Left forelimb (tissue), 1 donor: Measurements from ENCODE around the gene PRLR.
"Not testable (repeated sequence)": the region's sequence is repeated elsewhere in the genome, so short reads cannot be mapped to it uniquely, and the experiment has no call there.

ENCODE experiments used
- DNase-seq: peaks from one replicate; pipeline ENCODE4 v3.0.0-alpha.2; 2018; ENCODE audit warnings: low spot score

Gene PRLR

DNA sequence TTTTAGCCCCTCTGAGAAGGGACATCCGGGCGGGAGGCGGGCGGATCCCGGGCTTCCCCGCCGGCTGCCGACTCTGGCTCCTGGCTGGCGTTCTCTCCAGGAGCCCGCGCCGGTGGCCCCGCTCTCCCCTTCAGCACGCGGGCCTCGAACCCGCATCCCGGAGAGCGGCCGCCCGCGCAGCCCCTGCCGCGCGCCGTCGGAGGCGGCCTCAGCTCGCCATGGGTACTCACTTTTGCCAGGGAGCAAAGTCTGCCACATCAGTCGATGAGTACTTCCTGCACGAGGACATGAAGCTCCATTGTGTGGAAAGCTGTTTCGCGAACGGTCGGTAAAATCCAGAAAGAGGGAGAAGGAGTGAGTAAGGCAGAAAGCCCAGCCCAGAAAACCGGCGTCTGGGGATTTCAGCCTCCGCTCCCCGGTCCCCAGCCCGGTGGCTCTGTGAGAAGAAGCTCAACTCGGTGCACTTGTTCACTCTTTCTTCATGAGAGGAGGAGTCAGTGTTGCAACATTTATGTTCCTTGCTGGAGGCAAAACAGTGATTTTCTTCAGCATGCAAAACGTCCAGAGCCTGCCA is at the start of gene PRLR:
TSS of gene PRLR (minus strand) at position 450 of the 574 bp plus-strand sequence. CDS start 140,867 bp downstream, outside the sequence.
- no peak for DNase-seq

DNA sequence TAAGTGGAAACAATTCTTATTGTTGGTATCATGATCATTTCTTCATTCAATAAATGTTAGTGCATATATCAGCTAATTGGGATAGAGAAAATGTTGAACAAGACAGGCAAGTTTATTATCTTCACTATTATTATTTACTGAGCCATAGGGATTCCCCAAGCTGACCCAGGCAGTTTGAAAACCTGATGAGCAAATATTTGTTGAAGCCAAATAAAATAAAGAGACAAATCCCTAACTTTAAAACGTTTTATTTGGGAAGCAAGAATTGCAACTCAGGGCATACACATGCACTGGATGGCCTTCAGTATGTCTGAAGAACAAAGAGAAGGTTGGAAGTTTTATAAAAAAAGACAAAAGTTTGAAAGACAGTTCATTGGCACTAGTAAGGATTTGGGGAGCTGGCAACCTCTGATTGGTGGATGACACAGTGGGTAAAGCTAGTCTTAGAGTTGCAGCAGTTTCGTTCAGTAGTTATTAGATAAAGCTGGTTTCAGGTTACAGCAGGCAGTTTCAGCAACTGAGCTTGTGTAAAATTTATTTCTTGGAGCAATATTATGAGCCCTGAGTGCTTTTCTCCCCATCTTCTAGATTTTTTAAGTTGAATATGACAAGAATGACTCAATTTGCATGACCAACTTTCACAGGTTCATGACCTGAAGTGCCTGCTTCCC is 44.7 kb upstream of the PRLR start:
- no peak for DNase-seq

DNA sequence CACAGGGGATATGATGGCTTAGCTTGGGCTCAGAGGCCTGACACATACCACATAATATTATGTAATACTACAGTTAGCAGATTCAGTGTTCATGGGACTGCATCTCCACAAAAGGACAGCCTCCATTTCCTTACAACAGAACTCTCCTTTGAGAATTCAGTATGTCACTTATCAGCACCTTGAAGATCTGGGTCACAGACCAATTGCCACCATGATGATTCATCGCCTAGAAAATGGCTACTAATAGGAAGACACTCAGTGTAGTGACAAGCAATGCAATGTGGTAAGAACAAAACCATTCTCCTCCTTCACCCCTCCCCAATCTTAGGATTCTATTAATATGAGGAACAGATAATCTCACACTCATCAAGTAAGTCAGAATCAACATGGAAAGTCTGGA is 38.7 kb upstream of the PRLR start:
- DNase-seq = no peak

DNA sequence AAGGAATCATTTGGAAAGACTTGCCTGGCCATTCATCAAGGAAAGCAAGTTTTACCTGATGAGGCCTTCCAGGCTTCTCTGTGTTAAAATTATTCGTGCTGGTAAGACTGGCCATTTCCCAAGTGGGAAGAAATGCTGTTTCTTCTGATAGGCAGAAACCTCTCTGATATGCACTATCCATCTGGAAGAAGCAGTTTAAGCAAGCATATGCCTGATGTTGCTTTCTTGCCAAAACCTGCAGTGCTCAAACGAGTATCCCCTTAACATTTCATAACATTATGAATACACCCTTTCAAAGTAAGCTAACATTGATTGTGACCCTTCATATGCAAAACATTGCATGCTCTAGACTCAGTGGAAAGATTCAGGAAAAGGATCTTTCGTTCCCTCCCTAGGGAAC is 36.0 kb upstream of the PRLR start:
- DNase-seq = no peak

DNA sequence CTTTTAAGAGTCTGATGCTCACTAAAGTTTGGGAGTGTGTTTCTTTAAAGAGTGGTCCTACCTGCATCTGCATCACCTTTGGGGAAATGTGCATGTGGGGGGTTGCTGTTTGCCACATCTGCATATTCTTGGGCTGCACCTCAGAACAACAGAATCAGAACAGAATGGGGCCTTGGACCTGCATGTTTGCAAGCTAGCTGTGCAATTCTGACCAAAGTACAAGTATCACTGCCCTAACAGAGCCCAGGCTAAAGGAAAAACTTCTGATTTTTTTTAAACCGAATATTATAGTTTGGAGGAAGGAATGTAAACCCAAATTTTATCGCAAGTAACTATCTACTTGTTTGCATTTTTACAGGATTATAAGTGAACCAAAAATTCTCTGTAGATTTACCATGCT is 34.2 kb upstream of the PRLR start:
- DNase-seq = no peak

DNA sequence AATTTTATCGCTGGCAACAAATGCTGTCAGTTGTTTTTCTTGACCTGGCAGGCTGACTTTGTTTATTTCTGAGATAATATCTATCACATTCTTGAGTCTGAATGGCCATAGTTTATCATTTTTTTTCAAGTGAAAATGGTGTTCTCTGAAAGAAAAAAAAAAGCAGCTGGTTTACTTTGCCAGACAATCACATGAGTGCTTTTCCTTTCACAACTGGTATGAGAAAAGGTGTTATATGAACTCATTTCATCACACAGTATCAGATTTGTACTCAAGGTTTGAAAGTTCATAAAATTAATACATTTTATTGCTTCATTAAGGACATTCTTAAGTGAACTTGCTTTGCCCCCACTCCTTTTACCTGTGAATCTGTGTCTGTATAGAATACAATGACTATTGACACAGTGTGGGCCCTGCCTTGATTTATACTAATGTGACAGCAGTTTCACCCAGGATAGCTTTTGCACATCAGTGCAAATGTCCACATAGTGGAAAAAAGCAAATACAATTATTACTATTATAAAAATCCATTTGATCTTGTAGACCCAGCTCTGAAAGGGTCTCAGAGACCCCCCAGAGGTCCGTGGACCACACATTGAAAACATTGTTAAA is 33.1 kb upstream of the PRLR start:
- DNase-seq = no peak

DNA sequence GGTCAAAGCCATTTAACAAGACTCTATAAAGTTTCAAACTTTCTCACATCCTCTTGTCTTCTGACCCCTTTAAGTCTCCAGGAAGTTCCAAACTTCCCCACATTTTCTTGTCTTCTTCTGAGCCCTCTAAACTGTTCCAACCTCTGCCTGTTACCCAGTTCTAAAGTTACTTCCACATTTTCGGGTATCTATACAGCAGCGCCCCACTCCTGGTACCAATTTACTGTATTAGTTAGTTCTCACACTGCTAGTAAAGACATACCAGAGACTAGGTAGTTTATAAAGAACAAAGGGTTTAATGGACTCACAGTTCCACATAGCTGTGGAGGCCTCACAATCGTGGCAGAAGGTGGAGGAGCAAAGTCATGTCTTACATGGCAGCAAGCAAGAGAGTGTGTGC is 23.3 kb upstream of the PRLR start:
- DNase-seq = no peak

DNA sequence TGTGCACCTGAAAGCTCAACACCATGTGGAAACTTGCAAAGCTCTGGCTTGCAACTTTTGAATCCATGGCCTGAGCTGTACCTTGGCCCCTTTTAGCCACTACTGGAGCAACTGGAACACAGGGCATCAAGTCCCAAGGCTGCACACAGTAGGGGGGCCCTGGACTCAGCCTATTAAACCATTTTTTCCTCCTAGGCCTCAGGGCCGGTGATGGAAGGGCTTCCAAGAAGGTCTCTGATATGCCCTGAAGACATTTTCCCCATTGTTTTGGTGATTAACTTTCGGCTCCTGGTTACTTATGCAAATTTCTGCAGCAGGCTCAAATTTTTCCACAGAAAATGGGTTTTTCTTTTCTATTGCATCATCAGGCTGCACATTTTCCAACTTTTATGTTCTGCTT is 22.7 kb upstream of the PRLR start:
- DNase-seq = no peak

DNA sequence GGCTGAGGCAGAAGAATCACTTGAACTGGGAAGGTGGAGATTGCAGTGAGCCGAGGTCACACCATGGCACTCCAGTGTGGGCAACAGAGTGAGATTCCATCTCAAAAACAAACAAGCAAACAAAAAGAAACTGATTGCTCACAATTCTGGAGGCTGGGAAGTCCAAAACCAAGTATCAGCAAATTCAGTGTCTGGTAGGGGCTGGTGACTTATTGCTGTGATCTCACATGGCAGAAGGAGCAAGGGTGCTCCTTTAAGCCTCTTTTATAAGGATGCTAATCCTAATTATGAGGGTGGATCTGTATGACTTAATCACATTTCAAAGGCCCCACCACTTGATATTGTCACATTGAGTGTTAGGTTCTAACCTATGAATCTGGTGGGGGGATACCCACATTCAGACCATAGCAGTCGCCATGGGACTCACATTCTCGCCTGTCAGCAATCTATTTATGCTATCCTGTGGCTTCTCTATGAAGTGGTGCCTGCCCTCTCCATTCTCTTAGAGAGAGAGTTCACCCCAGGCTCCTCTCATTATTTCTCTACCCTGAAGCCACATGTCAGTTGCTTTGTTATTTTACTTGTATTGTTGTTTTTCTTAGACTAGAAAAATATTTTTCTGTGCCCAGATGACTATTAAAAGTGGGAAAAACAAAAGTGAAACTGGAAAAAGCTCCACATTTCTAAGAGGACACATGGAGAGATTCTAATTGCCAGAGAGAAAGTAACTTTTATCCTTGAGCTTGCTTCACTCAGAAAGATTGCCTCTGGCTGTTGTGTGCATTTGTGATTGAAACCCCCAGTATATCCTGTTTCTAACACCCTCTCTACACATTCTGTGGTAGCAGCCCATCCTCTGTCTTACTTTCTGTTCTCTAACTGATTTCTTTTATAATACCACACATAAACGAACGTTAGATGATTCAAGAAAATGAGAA is 18.8 kb upstream of the PRLR start:
- no peak for DNase-seq

DNA sequence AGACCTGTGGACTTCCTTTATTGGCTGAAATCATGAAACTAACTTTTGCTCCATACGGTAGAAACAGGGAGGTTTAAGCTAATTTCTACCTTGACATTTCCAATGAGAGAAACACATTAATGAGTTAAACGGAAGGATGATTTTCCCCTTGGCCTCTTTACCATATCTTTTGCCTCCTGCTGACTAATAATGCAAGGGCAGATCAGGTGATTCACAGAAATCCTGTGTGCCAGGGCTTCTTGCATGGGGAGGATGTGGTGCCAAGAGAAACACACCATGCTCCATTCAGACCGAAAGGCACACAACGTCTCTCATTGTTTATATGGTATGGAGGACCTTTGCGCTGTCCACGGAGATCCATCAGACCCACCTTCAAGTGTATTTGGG is 17.4 kb upstream of the PRLR start:
- no peak for DNase-seq

DNA sequence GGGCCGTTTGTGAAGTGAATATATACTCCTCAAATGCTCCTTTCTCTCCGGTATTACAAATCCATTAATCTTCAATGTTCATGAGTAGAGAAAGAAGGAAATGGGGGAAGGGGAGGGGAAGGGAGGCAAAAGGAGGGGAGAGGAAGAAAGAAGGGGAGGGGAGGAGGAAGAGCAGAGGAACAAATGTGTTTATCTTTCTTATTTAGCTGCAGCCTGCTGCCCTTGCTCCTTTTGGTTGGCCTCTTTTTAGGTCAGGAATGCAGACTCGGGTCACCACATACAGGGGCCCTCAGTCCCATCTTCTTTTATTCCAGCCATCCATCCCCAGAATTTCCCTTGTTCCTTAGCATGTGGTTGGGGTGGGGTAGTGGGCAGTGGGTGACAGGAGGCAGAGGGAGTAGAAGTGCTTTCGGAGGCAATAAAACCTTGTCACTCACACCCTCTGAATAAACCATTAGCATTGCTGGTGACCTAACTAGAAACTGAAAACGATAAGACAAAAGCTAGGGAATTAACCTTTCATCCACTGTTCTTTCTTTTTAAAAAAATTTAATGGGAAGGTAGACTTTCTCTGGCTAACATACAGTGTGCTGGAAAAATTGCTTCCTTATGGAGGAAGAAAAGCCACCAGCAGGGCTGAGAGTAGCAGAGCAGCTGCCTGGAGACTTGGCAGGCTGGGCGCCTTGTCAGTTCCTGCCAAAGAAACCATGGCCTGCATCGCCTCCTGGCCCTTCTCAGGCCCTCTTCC is 16.8 kb upstream of the PRLR start:
- DNase-seq = no peak

DNA sequence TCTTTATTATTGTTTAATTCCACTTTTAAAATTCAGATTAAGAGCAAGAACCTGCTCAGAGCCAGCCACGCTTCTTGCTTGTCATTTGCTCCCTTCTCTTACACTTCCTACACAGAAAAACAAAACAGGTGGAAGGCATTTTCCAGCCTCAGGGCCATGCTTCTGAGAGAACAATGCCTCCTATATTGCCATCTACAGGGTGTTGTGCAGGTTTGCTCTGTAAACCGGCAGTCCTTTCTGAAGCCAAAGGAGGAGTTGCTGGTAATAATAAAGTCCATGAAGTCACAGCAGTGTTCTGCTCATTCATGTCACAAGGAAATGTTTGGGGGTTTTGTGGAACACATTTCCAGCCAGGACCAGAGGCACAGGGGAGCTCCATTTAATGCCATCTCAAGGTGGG is 16.1 kb upstream of the PRLR start:
- DNase-seq = no peak

DNA sequence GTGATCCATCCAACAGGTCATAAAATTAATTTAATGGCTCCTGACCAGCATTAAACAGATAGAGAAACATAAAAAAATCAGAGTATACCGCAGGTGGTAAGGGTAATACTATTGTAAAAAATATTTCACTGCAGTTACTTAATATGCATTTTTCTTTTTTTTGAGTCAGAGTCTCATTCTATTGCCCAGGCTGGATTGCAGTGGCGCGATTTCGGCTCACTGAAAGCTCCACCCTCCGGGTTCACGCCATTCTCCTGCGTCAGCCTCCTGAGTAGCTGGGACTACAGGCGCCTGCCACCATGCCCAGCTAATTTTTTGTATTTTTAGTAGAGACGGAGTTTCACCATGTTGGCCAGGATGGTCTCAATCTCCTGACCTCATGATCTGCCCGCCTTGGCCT is 15.1 kb upstream of the PRLR start:
- not testable (repeated sequence) for DNase-seq

DNA sequence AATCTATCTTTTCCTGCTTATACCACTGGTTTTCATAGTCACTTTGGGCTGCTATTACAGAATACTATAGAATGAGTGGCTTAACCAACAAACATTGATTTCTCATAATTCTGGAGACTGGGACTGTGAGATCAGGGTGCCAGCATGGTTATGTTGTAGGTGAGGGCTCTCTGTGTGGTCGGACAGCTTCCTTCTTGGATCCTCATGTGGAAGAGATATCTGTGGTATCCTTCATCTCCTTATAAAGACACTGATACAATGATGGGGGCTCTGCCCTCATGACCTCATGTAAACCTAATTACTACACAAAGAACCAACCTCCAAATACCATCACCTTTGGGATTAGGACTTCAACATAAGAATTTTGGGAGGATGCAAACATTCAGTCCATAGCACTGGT is 13.9 kb upstream of the PRLR start:
- no peak for DNase-seq

DNA sequence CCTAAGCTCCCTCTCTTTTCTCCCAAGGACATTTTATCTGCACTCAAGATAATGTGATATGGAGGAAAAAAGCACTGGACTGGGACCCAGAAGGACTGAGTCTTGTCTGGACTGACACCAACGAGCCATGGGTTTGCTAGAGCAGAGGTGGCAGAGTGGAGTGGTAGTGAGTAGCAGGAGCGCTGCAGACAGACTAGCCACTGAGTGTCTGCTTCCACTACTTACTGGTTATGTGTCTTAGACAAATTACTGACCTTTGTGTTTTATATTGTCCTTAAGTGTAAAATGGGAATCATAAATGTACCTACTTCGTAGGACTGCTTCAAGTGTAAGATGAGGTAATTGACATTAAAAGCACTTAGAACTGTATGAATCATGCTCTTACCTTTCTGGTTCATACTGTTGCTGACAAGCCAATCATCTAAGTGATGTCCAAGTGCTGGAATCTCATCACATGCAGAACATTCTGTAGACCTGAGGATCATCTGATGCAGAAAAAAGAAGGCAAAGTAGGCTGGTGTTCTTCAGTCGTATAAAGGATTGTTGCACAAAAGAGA is 12.5 kb upstream of the PRLR start:
- no peak for DNase-seq

DNA sequence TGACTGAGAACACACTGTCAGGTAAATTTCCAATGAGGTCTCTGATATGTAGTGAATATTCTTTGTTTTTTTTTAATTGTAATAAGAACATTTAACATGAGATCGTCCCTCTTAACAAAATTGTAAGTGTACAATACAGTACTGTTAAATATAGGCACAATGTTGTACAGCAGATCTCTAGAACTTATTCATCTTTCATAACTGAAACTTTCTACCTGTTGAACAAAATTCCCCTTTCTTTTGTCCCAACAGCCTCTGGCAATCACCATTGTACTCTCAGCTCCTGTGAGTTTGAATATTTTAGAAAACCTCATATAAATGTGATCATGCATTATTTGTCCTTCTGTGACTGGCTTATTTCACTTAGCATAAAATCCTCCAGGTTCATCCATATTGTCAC is 10.6 kb upstream of the PRLR start:
- DNase-seq = no peak

DNA sequence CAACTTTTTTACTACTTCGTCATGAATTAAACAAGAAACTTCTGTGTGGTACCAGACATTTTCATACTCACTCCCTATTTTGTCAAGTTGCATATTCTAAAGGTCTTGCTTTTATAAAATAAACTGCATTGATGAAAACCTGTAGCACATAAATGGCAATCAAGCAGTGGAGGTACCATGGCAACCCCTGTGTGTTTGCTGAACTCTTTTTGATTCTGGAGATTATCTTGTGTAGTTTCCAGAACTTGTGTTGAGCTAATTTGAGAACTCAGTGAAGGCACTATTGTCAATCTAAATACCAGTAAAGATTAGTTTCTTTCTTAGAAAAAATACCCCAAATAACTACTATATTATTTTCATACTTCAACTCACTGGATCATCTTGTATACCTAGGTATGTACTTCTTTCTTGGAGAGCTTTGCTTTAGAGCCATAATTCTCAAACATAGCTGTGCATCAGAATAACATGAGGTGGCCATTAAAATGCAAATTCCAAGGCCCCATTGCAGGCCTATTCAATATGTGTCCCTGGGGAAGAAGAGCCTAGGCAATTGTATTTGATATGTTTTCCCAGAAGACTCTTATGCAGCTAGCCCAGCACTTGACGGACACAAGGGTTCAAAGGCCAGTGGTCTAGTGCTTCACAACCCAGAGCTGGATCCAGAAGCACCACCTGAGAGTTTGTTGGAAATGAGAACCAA is 9.8 kb upstream of the PRLR start:
- no peak for DNase-seq

DNA sequence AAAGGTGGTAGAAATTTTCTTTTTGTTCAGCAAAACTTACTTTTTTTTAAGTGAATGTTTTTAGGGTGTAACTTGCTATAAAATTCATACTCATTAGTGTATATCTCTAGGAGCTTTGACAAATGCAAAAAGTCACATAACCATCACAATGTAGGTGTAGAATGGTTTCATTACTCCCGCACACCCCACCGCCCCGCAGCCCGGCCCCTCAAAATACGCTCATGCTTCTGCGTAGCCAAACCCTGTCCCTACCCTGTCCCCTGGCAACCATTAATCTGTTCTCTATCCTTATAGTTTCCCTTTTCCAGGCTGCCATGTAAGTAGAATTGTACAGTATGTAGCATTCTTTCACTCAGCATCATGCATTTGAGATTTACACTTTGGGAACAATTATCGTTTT is 9.2 kb upstream of the PRLR start:
- DNase-seq = no peak

DNA sequence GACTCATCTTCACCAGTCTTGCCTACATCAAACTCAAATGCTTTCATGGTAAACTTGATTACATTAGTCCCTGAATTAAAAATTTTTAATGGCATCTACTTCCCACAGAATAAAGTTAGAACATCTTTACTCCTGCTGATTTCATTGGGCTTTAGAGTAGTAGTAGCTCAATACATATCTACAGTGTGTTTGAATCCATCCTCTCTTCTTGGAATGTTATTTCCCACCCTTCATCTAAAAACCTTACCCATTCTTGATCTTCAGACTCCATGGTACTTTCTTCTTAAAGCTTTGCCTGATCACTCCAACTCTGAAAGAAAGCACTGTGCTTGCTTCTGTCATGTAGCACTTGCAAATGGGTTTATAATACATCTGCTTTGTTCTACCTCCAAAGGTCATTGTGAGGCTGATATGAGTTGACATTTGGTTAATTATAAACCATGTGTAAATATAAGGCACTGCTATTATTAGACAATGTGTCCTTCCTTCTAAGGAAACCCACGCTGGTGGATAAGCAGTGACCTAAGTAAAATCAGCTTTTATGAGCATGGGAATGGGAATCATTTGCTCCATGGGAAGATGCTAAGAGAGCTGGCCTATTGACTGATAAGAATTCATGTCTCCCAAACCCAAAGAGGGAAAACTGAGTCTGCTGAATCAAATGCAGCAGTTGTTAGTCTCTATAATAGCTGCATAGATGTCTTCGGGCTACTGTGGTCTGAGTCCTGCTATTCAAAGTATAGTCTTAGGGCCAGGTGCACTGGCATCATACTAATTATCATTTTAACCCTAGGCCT is 7.5 kb upstream of the PRLR start:
- DNase-seq = no peak

DNA sequence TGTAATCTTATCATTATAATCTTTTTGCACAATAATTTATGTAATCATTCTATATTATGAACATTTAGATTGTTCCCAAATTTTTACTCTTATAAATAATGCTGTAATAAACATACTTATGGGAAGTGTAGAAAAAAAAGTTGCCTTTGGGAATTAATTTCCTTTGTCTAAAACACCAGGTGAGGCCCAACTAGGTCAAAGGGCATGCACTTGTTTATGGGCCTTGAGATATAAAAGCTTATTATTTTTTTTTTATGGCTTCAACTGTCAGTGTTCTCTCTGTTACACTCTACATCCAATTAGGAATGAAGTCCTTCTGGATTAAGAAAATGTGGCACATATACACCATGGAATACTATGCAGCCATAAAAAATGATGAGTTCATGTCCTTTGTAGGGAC is 6.5 kb upstream of the PRLR start:
- DNase-seq = no peak
